ENCODE data around the gene KCNN2.

Gene KCNN2

DNA sequence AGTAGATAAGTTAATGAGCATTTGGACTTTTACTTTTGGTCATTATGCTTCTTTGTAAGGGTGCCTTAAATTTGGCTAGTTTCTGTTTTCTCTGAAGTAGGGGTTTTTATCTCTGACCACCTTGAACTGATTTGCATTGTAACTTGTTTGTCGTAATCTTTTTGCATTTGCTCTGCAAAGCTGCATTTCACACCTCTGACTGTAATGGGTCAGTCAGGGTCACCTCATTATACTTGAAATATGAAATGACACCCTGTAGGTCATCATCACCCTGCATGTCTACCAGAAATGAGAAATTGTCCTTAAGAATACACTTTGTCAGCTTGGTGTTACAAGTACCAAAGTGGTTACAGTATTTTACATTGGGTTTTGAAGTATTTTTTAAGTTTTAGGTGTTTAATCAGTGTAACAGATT, 74.0 kb downstream of the KCNN2 start:
- CTCF ChIA-PET = interaction anchor here (0.6 kb wide), 1 partner anchor 177 kb away, joined by 4 read pairs; no protein-coding TSS in a partner anchor
- Histone ChIP-seq H3K9me3 (ENCODE audit: control insufficient read depth, insufficient read depth, low read depth, low read length) (no peaks in the 10 kb centered on the region), H3K36me3 (ENCODE audit: control insufficient read depth in 2 of 2, insufficient read depth in 1 of 2, low read length in 2 of 2) (no peaks in the 10 kb centered on the region), H3K27ac (ENCODE audit: extremely low read depth, low read depth, low read length) (no peak overlapping the region), H3K4me3 (ENCODE audit: low read depth, low read length) (no peak overlapping the region), H3K4me1 (ENCODE audit: control insufficient read depth, insufficient read depth, low read length) (no peaks in the 10 kb centered on the region)
- POLR2A ChIA-PET = no interaction called here
- TF ChIP-seq TCF7L2 (IDR thresholded peaks at IDR 0.05; ENCODE audit: borderline replicate concordance, low read depth, low read length) (no peak), ZNF501 (tag by site-specific recombination; IDR thresholded peaks at IDR 0.05) (no peak), ZBTB48 (tag by site-specific recombination; IDR thresholded peaks at IDR 0.05) (no peak), ZNF184 (tag by site-specific recombination; IDR thresholded peaks at IDR 0.05) (no peak), CTCF (tag by site-specific recombination; IDR thresholded peaks at IDR 0.05) (no peak), ZNF549 (tag by site-specific recombination; IDR thresholded peaks at IDR 0.05) (no peak), ZNF248 (tag by site-specific recombination; IDR thresholded peaks at IDR 0.05) (no peak), ZNF707 (tag by site-specific recombination; IDR thresholded peaks at IDR 0.05) (no peak)
- TF ChIP-seq, protein P1, sequence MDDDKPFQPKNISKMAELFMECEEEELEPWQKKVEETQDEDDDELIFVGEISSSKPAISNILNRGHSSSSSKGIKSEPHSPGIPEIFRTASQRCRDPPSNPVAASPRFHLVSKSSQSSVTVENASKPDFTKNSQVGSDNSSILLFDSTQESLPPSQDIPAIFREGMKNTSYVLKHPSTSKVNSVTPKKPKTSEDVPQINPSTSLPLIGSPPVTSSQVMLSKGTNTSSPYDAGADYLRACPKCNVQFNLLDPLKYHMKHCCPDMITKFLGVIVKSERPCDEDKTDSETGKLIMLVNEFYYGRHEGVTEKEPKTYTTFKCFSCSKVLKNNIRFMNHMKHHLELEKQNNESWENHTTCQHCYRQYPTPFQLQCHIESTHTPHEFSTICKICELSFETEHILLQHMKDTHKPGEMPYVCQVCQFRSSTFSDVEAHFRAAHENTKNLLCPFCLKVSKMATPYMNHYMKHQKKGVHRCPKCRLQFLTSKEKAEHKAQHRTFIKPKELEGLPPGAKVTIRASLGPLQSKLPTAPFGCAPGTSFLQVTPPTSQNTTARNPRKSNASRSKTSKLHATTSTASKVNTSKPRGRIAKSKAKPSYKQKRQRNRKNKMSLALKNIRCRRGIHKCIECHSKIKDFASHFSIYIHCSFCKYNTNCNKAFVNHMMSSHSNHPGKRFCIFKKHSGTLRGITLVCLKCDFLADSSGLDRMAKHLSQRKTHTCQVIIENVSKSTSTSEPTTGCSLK (tag by site-specific recombination; IDR thresholded peaks at IDR 0.05) = no peak

GRCh38 chr5:114437936-114438335, 76.1 kb downstream of the KCNN2 start:
- H3K4me3 ChIP-seq (ENCODE audit: low read depth, low read length) = no peak overlapping the region
- H3K36me3 ChIP-seq (ENCODE audit: control insufficient read depth in 2 of 2, insufficient read depth in 1 of 2, low read length in 2 of 2) = no peaks in the 10 kb centered on the region
- POLR2A ChIA-PET = no interaction called here
- H3K9me3 ChIP-seq (ENCODE audit: control insufficient read depth, insufficient read depth, low read depth, low read length) = no peaks in the 10 kb centered on the region
- H3K4me1 ChIP-seq (ENCODE audit: control insufficient read depth, insufficient read depth, low read length) = no peaks in the 10 kb centered on the region
- no peak overlapping the region for H3K27ac ChIP-seq (ENCODE audit: extremely low read depth, low read depth, low read length)
- CTCF ChIA-PET = interaction anchor here (2.5 kb wide), 1 partner anchor 12 kb away, joined by 8 read pairs; no protein-coding TSS in a partner anchor
- TF ChIP-seq REST (tag by site-specific recombination; IDR thresholded peaks at IDR 0.05) (no peak), ZNF704 (tag by site-specific recombination; IDR thresholded peaks at IDR 0.05) (no peak), ZNF701 (tag by site-specific recombination; IDR thresholded peaks at IDR 0.05) (no peak), ZBTB6 (tag by site-specific recombination; IDR thresholded peaks at IDR 0.05) (no peak), ZBTB44 (tag by site-specific recombination; IDR thresholded peaks at IDR 0.05) (no peak), ZNF416 (tag by site-specific recombination; IDR thresholded peaks at IDR 0.05) (no peak), ZNF221 (tag by site-specific recombination; IDR thresholded peaks at IDR 0.05; ENCODE audit: borderline replicate concordance) (no peak), ZNF37A (tag by site-specific recombination; IDR thresholded peaks at IDR 0.05) (no peak), REPIN1 (tag by site-specific recombination; IDR thresholded peaks at IDR 0.05; ENCODE audit: low read depth) (no peak), ZNF174 (tag by site-specific recombination; IDR thresholded peaks at IDR 0.05) (no peak), SCRT1 (tag by site-specific recombination; IDR thresholded peaks at IDR 0.05; ENCODE audit: borderline replicate concordance) (no peak), ZNF18 (tag by site-specific recombination; IDR thresholded peaks at IDR 0.05) (no peak), ZNF335 (tag by site-specific recombination; conservative IDR thresholded peaks at IDR 0.05) (no peak), OSR2 (tag by site-specific recombination; IDR thresholded peaks at IDR 0.05) (no peak)
